H9 (cell line): ENCODE results near the gene ZDHHC12. TPM values are rescaled to one million over a fixed set of nuclear protein-coding genes. Genes with fewer than 3 reads are reported as not detected.

Experiments
- DNase-seq: peaks from one replicate; pipeline ENCODE4 v3.0.0-alpha.2; 2017
- H2AFZ ChIP-seq: one replicate; pipeline ENCODE4 v1.6.1; 2013; ENCODE audit warnings: mild to moderate bottlenecking, low read length, control low read depth, moderate library complexity
- H2AK5ac ChIP-seq: 2 replicates; pipeline ENCODE4 v1.6.1; 2013; ENCODE audit warnings: low read length, control low read depth, mixed read lengths; ENCODE audit not compliant: insufficient read length
- H2BK120ac ChIP-seq: one replicate; pipeline ENCODE4 v1.6.1; 2013; ENCODE audit warnings: low read depth, mild to moderate bottlenecking, low read length, control low read depth, inconsistent platforms; ENCODE audit not compliant: poor library complexity, severe bottlenecking
- H2BK12ac ChIP-seq: 2 replicates; pipeline ENCODE4 v1.6.1; 2013; ENCODE audit warnings: low read length, control low read depth, mixed read lengths, low read depth; ENCODE audit not compliant: insufficient read length
- H2BK15ac ChIP-seq: 2 replicates; pipeline ENCODE4 v1.6.1; 2013; ENCODE audit warnings: low read depth, low read length, control low read depth
- H2BK20ac ChIP-seq: one replicate; pipeline ENCODE4 v1.6.1; 2013; ENCODE audit warnings: low read depth, mild to moderate bottlenecking, low read length, control low read depth, inconsistent platforms; ENCODE audit not compliant: poor library complexity, severe bottlenecking
- H2BK5ac ChIP-seq: 2 replicates; pipeline ENCODE4 v1.6.1; 2013; ENCODE audit warnings: low read length, control low read depth, mixed read lengths; ENCODE audit not compliant: insufficient read length
- H3K14ac ChIP-seq: 2 replicates; pipeline ENCODE4 v1.6.1; 2013; ENCODE audit warnings: low read length, control low read depth; ENCODE audit not compliant: insufficient read depth
- H3K18ac ChIP-seq: 2 replicates; pipeline ENCODE4 v1.6.1; 2013; ENCODE audit warnings: low read depth, mild to moderate bottlenecking, mixed read lengths, low read length, control low read depth; ENCODE audit not compliant: insufficient read length
- H3K23ac ChIP-seq: 2 replicates; pipeline ENCODE4 v1.6.1; 2013; ENCODE audit warnings: low read length, control low read depth, mixed read lengths, low read depth; ENCODE audit not compliant: insufficient read length
- H3K23me2 ChIP-seq: 2 replicates; pipeline ENCODE4 v1.6.1; 2013; ENCODE audit warnings: low read depth, mild to moderate bottlenecking, mixed read lengths, low read length, control low read depth; ENCODE audit not compliant: insufficient read length, poor library complexity, severe bottlenecking
- H3K27ac ChIP-seq: 2 replicates; pipeline ENCODE4 v1.5.1; 2013; ENCODE audit warnings: low read length, control low read depth, mixed read lengths, low read depth; ENCODE audit not compliant: insufficient read length
- H3K27me3 ChIP-seq: 2 replicates; pipeline ENCODE4 v1.6.1; 2013; ENCODE audit warnings: low read length, control low read depth, inconsistent platforms; ENCODE audit not compliant: insufficient read depth
- H3K4ac ChIP-seq: 2 replicates; pipeline ENCODE4 v1.6.1; 2013; ENCODE audit warnings: low read depth, mild to moderate bottlenecking, control low read depth, inconsistent platforms, low read length, moderate library complexity
- H3K4me1 ChIP-seq: 2 replicates; pipeline ENCODE4 v1.6.1; 2013; ENCODE audit warnings: low read length, control low read depth, inconsistent platforms; ENCODE audit not compliant: insufficient read depth
- H3K4me2 ChIP-seq: 2 replicates; pipeline ENCODE4 v1.6.1; 2013; ENCODE audit warnings: low read length, control low read depth, mixed read lengths; ENCODE audit not compliant: insufficient read length, insufficient read depth
- H3K56ac ChIP-seq: 2 replicates; pipeline ENCODE4 v1.6.1; 2013; ENCODE audit warnings: low read depth, mild to moderate bottlenecking, mixed read lengths, low read length, control low read depth; ENCODE audit not compliant: insufficient read length
- H3K79me1 ChIP-seq: 2 replicates; pipeline ENCODE4 v1.6.1; 2013; ENCODE audit warnings: low read depth, mild to moderate bottlenecking, moderate library complexity, low read length, control low read depth, inconsistent platforms; ENCODE audit not compliant: insufficient read depth, poor library complexity, severe bottlenecking
- H3K79me2 ChIP-seq: 2 replicates; pipeline ENCODE4 v1.6.1; 2013; ENCODE audit warnings: low read length, control low read depth, inconsistent platforms; ENCODE audit not compliant: insufficient read depth
- H3K9ac ChIP-seq: 2 replicates; pipeline ENCODE4 v1.6.1; 2013; ENCODE audit warnings: low read length, control low read depth, mixed read lengths; ENCODE audit not compliant: insufficient read length; ENCODE audit errors: extremely low read depth
- H3K9me3 ChIP-seq: one replicate; pipeline ENCODE4 v1.6.1; 2013; ENCODE audit warnings: low read depth, low read length, inconsistent platforms; ENCODE audit not compliant: control insufficient read depth
- H3T11ph ChIP-seq: one replicate; pipeline ENCODE4 v1.6.1; 2013; ENCODE audit warnings: mild to moderate bottlenecking, low read length, control low read depth, inconsistent platforms
- H4K20me1 ChIP-seq: one replicate; pipeline ENCODE4 v1.6.1; 2013; ENCODE audit not compliant: control insufficient read depth, insufficient read length, insufficient read depth
- H4K5ac ChIP-seq: 2 replicates; pipeline ENCODE4 v1.6.1; 2013; ENCODE audit warnings: low read depth, mild to moderate bottlenecking, mixed read lengths, low read length, control low read depth; ENCODE audit not compliant: insufficient read length
- H4K8ac ChIP-seq: replicated peaks from 2 replicates; pipeline ENCODE4 v1.6.1; 2013; ENCODE audit warnings: low read length, control low read depth, mixed read lengths, low read depth; ENCODE audit not compliant: insufficient read length
- H4K91ac ChIP-seq: 2 replicates; pipeline ENCODE4 v1.6.1; 2013; ENCODE audit warnings: low read depth, mild to moderate bottlenecking, moderate library complexity, mixed read lengths, low read length, control low read depth; ENCODE audit not compliant: insufficient read length
- H3K27ac Mint-ChIP-seq, 3 experiments: 2 replicates in 2 of 3; 3 replicates in 1 of 3; pipeline ENCODE4 v1.8.0; 2020 to 2021; ENCODE audit warnings: mixed read lengths in 3 of 3, mild to moderate bottlenecking in 1 of 3, moderate library complexity in 1 of 3
- H3K27me3 Mint-ChIP-seq: 2 replicates; pipeline ENCODE4 v1.8.0; 2021; ENCODE audit warnings: low read depth, mild to moderate bottlenecking, moderate library complexity, mixed read lengths
- H3K36me3 Mint-ChIP-seq, 3 experiments: 2 replicates in 2 of 3; 3 replicates in 1 of 3; pipeline ENCODE4 v1.8.0; 2020 to 2021; ENCODE audit warnings: low read depth in 3 of 3, mixed read lengths in 3 of 3; ENCODE audit not compliant: insufficient read depth in 1 of 3
- H3K4me1 Mint-ChIP-seq, 2 experiments: 2 replicates each; pipeline ENCODE4 v1.8.0; 2020; ENCODE audit warnings: mixed read lengths in 2 of 2
- H3K4me3 Mint-ChIP-seq, 2 experiments: 2 replicates in 1 of 2; 3 replicates in 1 of 2; pipeline ENCODE4 v1.8.0; 2020 to 2021; ENCODE audit warnings: mild to moderate bottlenecking in 2 of 2, mixed read lengths in 2 of 2, moderate library complexity in 1 of 2
- H3K9me3 Mint-ChIP-seq, 2 experiments: 2 replicates in 1 of 2; 3 replicates in 1 of 2; pipeline ENCODE4 v1.8.0; 2020; ENCODE audit warnings: mild to moderate bottlenecking in 2 of 2, mixed read lengths in 2 of 2, moderate library complexity in 1 of 2
- WGBS: extraction: QIAGEN DNeasy Blood & Tissue Kit; methylation state at CpG from one replicate; pipeline ENCODE4 v1.1.7; 2013; ENCODE audit warnings: missing lambda C conversion rate, low lambda C conversion rate, mixed read lengths; ENCODE audit not compliant: insufficient read length; ENCODE audit errors: extremely low coverage; 5-methylcytosine and 5-hydroxymethylcytosine counted together
- total RNA-seq: library from RNA; stranded (reverse); gene quantifications from 2 replicates; pipeline ENCODE4 v1.2.1, GENCODE V29; 2021
- TF ChIP-seq, protein P1 (sequence below): fragments of 200-600 bp; sonication (generic); conservative IDR thresholded peaks from 3 replicates; pipeline ENCODE4 v1.8.0; 2021; ENCODE audit warnings: antibody characterized with exemption, mild to moderate bottlenecking

The ZDHHC12 gene
- total RNA-seq, 1 experiment from 2014 or later = 42.8 TPM

DNA sequence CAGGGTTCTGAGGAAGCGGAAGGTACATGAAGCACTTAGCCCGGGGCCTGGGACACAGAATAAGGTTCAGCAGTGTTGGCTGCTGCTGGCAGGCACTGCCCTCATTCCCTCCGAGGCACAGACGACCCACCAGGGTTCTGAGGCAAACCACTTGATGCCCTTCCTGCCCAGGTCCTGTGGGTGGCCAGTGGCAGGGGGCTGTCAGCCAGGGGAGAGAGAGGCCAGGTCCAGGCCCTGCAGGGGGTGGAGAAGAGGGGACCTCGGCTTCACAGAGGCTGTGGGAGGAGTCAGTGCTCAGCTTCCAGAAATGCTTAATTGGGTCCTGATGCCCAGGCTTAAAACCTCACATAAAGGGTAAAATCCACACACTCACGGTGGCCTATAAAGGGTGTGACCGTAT lies 4.4 kb upstream of the ZDHHC12 start:
- H3K9me3 Mint-ChIP-seq = no peaks in the 10 kb centered on the region; a peak in 1 of 5 replicates
- no peak overlapping the region for H3K4me3 Mint-ChIP-seq
- H2AFZ ChIP-seq = no peak overlapping the region
- H2BK20ac ChIP-seq = no peak overlapping the region
- no peak overlapping the region for H2BK15ac ChIP-seq
- no peak overlapping the region for H2BK12ac ChIP-seq
- H3K18ac ChIP-seq = no peak overlapping the region
- H4K8ac ChIP-seq = no peak overlapping the region
- no peak overlapping the region for H3K9ac ChIP-seq
- H4K5ac ChIP-seq = no peak overlapping the region
- no CpG with 5 or more reads among the region's 7 CpGs for WGBS
- no peak overlapping the region for H3K4me2 ChIP-seq
- H4K91ac ChIP-seq = no peak overlapping the region
- no peak overlapping the region for H3K23ac ChIP-seq
- H3K27me3 ChIP-seq = no peaks in the 10 kb centered on the region
- DNase-seq = no peak
- H2AK5ac ChIP-seq = no peak overlapping the region
- TF ChIP-seq, protein P1, sequence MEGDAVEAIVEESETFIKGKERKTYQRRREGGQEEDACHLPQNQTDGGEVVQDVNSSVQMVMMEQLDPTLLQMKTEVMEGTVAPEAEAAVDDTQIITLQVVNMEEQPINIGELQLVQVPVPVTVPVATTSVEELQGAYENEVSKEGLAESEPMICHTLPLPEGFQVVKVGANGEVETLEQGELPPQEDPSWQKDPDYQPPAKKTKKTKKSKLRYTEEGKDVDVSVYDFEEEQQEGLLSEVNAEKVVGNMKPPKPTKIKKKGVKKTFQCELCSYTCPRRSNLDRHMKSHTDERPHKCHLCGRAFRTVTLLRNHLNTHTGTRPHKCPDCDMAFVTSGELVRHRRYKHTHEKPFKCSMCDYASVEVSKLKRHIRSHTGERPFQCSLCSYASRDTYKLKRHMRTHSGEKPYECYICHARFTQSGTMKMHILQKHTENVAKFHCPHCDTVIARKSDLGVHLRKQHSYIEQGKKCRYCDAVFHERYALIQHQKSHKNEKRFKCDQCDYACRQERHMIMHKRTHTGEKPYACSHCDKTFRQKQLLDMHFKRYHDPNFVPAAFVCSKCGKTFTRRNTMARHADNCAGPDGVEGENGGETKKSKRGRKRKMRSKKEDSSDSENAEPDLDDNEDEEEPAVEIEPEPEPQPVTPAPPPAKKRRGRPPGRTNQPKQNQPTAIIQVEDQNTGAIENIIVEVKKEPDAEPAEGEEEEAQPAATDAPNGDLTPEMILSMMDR = no peak
- no peak overlapping the region for H2BK120ac ChIP-seq
- no peak overlapping the region for H3K27ac Mint-ChIP-seq
- H3K79me2 ChIP-seq = no peaks in the 10 kb centered on the region
- H3T11ph ChIP-seq = no peak overlapping the region
- H4K20me1 ChIP-seq = no peaks in the 10 kb centered on the region
- H3K56ac ChIP-seq = no peak overlapping the region
- H3K9me3 ChIP-seq = no peaks in the 10 kb centered on the region
- peaks cover 0 to 10% (median 4%) of the 10 kb centered on the region in 3 experiments; a peak in 1 of 7 replicates for H3K36me3 Mint-ChIP-seq
- peaks cover 4% of the 10 kb centered on the region for H3K23me2 ChIP-seq
- H3K14ac ChIP-seq = no peak overlapping the region
- no peaks in the 10 kb centered on the region for H3K79me1 ChIP-seq
- H2BK5ac ChIP-seq = no peak overlapping the region
- no peak overlapping the region for H3K4ac ChIP-seq
- no peaks in the 10 kb centered on the region; the same call in 1 of the 2 replicates for H3K4me1 ChIP-seq
- no peaks in the 10 kb centered on the region; the same call in none of the 2 replicates for H3K27me3 Mint-ChIP-seq
- H3K27ac ChIP-seq = no peak overlapping the region
- H3K4me1 Mint-ChIP-seq = peaks cover 15 to 18% of the 10 kb centered on the region in 2 experiments
